ENCODE results near the gene HOXA6. TPM values are rescaled to one million over a fixed set of nuclear protein-coding genes. Genes with fewer than 3 reads are reported as not detected.

The HOXA6 gene
- total RNA-seq, 2 experiments from 2014 or later: not detected

DNA sequence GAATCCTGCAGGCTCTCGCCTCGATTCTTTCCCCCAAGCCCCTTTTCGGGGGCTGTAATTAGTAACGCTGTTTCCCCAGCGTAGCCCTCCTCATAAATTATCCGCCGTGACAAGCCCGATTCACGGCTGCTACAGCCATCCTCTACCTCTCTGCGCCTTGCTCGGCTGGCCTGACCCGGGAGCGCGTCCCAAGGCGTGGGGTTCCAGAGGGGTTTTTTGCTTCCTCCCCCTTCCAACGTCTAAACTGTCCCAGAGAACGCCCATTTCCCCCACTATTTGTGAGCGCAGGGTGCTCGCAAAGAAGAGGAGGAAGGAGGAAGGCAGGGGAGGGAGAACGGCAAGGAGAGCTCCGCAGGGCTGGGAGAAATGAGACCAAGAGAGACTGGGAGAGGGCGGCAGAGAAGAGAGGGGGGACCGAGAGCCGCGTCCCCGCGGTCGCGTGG, 5.0 kb downstream of the HOXA6 start:
- intact Hi-C loops (cut with micrococcal nuclease): no loop called here
- Mint-ChIP-seq H3K4me3 (peak overlapping the region; percentile 17), H3K4me1 (ENCODE audit: low read depth) (no peaks in the 10 kb centered on the region), H3K27ac (no peak overlapping the region), H3K27me3 (peaks cover 33% of the 10 kb centered on the region), H3K9me3 (no peaks in the 10 kb centered on the region), H3K36me3 (ENCODE audit: low read depth) (no peaks in the 10 kb centered on the region)
- DNase-seq (no peak), ATAC-seq (no peak)
- TF ChIP-seq, protein P1, sequence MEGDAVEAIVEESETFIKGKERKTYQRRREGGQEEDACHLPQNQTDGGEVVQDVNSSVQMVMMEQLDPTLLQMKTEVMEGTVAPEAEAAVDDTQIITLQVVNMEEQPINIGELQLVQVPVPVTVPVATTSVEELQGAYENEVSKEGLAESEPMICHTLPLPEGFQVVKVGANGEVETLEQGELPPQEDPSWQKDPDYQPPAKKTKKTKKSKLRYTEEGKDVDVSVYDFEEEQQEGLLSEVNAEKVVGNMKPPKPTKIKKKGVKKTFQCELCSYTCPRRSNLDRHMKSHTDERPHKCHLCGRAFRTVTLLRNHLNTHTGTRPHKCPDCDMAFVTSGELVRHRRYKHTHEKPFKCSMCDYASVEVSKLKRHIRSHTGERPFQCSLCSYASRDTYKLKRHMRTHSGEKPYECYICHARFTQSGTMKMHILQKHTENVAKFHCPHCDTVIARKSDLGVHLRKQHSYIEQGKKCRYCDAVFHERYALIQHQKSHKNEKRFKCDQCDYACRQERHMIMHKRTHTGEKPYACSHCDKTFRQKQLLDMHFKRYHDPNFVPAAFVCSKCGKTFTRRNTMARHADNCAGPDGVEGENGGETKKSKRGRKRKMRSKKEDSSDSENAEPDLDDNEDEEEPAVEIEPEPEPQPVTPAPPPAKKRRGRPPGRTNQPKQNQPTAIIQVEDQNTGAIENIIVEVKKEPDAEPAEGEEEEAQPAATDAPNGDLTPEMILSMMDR (IDR thresholded peaks at IDR 0.05): no peak
- CTCF ChIA-PET: interaction anchor here (2.1 kb wide), 1 partner anchor 12 kb away, joined by 5 read pairs; the partner anchor contains the start of gene HOXA4
- POLR2A ChIA-PET: no interaction called here

DNA sequence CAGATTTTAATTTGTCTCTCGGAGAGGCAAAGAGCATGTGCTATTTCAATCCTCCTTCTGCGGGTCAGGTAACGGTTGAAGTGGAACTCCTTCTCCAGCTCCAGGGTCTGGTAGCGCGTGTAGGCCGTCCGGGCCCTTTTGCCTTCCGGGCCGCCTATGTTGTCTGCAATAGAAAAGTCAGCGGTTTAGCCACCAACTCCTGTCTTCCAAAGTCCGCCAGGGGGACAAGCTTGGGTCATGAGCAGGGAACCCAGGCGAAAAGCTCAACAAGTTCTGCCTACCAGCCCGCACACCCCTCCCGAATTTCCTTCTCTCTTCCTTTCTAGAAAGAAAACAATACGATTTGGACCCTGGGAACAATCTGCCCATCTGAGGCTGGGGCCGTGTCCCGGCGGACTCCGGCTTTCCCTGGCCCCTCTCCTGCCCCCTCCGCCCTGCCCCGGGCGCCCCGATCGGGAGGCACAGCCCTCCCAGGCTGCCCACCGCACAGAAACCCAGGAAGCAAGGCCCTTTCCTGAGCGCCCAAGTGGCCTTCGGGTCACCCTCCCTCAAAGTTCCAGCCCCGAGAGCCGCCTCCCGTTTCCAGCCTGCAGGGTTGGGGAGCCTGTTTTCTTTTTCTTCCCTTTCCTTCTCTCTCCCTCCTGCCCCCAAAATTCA, 5.5 kb downstream of the HOXA6 start:
- Mint-ChIP-seq H3K36me3 (ENCODE audit: low read depth) (no peaks in the 10 kb centered on the region), H3K27ac (no peak overlapping the region), H3K4me1 (ENCODE audit: low read depth) (no peaks in the 10 kb centered on the region), H3K4me3 (no peak overlapping the region), H3K9me3 (no peaks in the 10 kb centered on the region), H3K27me3 (peaks cover 32% of the 10 kb centered on the region)
- intact Hi-C loops (cut with micrococcal nuclease): no loop called here
- CTCF ChIA-PET: interaction anchor here (1.4 to 2.1 kb wide), 3 partner anchors 8 to 11 kb away, joined by 3 to 6 read pairs (median 5); partner anchors contain the start of gene HOXA4
- TF ChIP-seq, protein P1 (IDR thresholded peaks at IDR 0.05): no peak
- ATAC-seq (no peak), DNase-seq (no peak)
- POLR2A ChIA-PET: no interaction called here

DNA sequence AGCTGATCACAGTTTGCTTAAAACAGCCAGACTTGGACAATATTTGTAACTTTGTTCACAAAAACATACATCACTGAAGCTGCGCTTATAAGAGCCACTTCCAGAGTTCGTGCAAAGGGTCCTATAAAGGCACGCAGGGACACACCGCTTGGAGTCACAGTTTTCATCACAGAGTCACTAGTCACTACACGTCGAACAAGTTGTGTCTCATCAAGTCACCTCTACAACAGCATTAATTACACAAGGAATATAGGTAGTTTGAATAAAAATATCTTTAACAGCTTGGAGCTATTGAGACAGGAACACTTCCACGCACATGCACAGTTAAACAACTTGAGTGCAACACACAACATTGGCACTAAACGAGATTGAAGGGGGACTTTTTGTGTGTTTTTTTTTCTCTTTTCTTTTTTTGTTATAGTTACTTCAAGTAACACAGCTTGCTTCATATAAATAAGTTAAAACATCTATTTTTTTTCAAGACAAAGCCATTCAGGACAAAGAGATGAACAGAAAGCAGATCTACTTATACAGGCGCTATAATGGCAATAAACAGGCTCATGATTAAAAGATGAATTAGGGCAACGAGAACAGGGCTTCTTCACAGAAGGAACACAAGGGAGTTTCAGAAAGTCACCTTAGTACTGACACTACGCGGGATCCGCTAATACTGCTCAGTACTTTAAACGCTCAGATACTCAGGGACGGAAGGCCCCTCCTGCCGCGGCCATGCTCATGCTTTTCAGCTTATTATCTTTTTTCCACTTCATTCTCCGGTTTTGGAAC, 6.2 kb downstream of the HOXA6 start:
- intact Hi-C loops (cut with micrococcal nuclease): no loop called here
- Mint-ChIP-seq H3K27ac (no peak overlapping the region), H3K9me3 (no peaks in the 10 kb centered on the region), H3K36me3 (ENCODE audit: low read depth) (no peaks in the 10 kb centered on the region), H3K27me3 (peaks cover 26% of the 10 kb centered on the region), H3K4me3 (no peak overlapping the region), H3K4me1 (ENCODE audit: low read depth) (no peaks in the 10 kb centered on the region)
- POLR2A ChIA-PET: interaction anchor here (0.7 kb wide), 1 partner anchor 52 kb away, joined by 3 read pairs; no protein-coding TSS in a partner anchor
- TF ChIP-seq, protein P1 (IDR thresholded peaks at IDR 0.05): no peak
- no peak for ATAC-seq
- CTCF ChIA-PET: interaction anchor here (0.9 to 1.7 kb wide), 3 partner anchors 9 to 20 kb away, joined by 3 to 6 read pairs (median 3); no protein-coding TSS in a partner anchor
- DNase-seq: no peak

DNA sequence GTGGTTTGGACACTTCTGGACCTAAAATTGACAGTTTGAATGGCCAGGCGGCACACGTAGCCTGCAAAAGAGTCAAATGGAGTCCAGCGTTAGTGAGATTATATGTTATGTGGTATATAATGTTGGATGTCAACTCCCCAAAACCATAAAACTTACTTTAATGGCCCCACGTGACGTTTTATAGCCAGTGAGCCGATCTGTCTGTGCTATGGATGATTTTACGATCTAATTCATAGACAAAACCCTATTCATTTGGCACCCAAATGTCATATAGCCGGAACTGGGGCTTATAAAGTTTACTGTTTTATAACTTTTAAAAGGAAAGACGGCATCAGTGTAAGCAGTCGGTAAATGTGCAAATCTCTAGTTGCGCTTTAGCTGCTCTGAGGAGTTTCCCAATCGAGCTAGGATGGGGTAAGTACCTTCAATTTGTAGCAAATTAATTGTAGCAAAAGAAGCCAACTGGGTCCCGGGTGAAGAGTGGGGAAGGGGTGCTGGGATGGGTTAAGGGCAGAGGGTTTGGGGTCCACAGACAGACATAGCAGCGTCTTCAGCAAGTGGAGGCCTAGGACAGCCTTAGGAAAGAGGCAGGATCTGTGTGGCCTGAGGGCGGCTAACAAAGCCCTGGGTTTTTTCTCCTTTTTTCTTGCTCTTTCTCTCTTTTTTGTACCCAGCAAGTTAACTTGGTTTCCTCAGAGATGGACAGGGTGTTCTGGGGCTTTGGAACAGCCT, 7.3 kb downstream of the HOXA6 start:
- ATAC-seq: no peak
- CTCF ChIA-PET: interaction anchor here (1.7 kb wide), 1 partner anchor 10 kb away, joined by 6 read pairs; no protein-coding TSS in a partner anchor
- H3K9me3 Mint-ChIP-seq: no peaks in the 10 kb centered on the region
- no peak overlapping the region for H3K4me3 Mint-ChIP-seq
- TF ChIP-seq, protein P1 (IDR thresholded peaks at IDR 0.05): no peak
- intact Hi-C loops (cut with micrococcal nuclease): no loop called here
- POLR2A ChIA-PET: no interaction called here
- H3K4me1 Mint-ChIP-seq (ENCODE audit: low read depth): peaks cover 5% of the 10 kb centered on the region
- H3K36me3 Mint-ChIP-seq (ENCODE audit: low read depth): no peaks in the 10 kb centered on the region
- DNase-seq: no peak
- peaks cover 29% of the 10 kb centered on the region for H3K27me3 Mint-ChIP-seq
- no peak overlapping the region for H3K27ac Mint-ChIP-seq
